ENCODE data around the gene KAT2A. TPM values are rescaled to one million over a fixed set of nuclear protein-coding genes. Genes with fewer than 3 reads are reported as not detected.

KAT2A gene
- total RNA-seq, 1 experiment from 2014 or later, result 94.7 TPM

DNA sequence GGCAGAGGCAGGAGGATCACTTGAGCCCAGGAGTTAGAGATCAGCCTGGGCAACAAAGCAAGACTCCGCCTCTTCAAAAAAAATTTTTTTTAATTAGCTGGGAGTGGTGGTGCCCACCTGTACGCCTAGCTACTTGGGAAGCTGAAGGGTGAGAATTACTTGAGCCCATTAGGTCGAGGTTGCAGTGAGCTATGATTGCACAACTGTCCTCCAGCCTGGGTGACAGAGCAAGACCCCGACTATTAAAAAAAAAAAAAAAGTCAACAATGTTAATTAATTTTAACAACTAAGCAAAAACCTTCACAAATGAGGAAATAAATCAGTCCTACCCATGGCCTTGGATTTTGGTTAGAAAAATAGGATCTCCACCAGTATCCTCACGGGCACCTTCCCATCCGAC lies 14.0 kb downstream of the KAT2A start:
- DNase-seq, result no peak
- Mint-ChIP-seq H3K4me3 (ENCODE audit: low read depth, unreplicated experiment) (no peak overlapping the region), H3K36me3 (ENCODE audit: insufficient read depth, unreplicated experiment) (peaks cover 18% of the 10 kb centered on the region), H3K4me1 (ENCODE audit: low read depth, unreplicated experiment) (peaks cover 5% of the 10 kb centered on the region), H3K27ac (ENCODE audit: unreplicated experiment) (no peak overlapping the region), H3K27me3 (ENCODE audit: unreplicated experiment) (no peaks in the 10 kb centered on the region), H3K9me3 (ENCODE audit: low read depth, unreplicated experiment) (no peaks in the 10 kb centered on the region)
- CTCF ChIA-PET, result interaction anchor here (0.6 kb wide), 1 partner anchor 152 kb away, joined by 5 read pairs; no protein-coding TSS in a partner anchor
- intact Hi-C loops (cut with micrococcal nuclease; ENCODE audit: unreplicated experiment), result no loop called here
- BruUV-seq (replicated peaks), result no TSS peak
- TF ChIP-seq, protein P1, sequence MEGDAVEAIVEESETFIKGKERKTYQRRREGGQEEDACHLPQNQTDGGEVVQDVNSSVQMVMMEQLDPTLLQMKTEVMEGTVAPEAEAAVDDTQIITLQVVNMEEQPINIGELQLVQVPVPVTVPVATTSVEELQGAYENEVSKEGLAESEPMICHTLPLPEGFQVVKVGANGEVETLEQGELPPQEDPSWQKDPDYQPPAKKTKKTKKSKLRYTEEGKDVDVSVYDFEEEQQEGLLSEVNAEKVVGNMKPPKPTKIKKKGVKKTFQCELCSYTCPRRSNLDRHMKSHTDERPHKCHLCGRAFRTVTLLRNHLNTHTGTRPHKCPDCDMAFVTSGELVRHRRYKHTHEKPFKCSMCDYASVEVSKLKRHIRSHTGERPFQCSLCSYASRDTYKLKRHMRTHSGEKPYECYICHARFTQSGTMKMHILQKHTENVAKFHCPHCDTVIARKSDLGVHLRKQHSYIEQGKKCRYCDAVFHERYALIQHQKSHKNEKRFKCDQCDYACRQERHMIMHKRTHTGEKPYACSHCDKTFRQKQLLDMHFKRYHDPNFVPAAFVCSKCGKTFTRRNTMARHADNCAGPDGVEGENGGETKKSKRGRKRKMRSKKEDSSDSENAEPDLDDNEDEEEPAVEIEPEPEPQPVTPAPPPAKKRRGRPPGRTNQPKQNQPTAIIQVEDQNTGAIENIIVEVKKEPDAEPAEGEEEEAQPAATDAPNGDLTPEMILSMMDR (IDR thresholded peaks at IDR 0.05; ENCODE audit: unreplicated experiment), result no peak

DNA sequence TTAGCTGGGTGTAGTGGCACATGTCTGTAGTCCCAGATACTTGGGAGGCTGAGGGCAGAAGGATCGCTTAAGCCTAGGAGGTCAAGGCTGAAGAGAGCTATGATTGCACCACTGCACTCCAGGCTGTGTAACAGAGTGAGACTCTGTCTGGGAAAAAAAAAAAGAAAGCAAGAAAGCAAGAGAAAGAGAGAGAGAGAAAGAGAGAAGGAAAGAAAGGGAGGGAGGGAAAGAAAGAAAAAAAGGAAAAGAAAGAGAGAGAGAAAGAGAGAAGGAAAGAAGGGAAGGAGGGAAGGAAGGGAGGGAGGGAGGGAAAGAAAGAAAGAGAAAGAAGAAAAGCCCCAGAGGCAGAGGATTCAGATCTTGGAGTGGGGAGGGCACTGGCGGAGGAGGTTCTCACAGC lies 15.2 kb downstream of the KAT2A start:
- TF ChIP-seq, protein P1 (IDR thresholded peaks at IDR 0.05; ENCODE audit: unreplicated experiment), result no peak
- no peaks in the 10 kb centered on the region for H3K4me1 Mint-ChIP-seq (ENCODE audit: low read depth, unreplicated experiment)
- no TSS peak for BruUV-seq (replicated peaks)
- no peak overlapping the region for H3K4me3 Mint-ChIP-seq (ENCODE audit: low read depth, unreplicated experiment)
- CTCF ChIA-PET, result interaction anchor here (0.7 kb wide), 1 partner anchor 345 kb away, joined by 3 read pairs; no protein-coding TSS in a partner anchor
- H3K27ac Mint-ChIP-seq (ENCODE audit: unreplicated experiment), result no peak overlapping the region
- no peaks in the 10 kb centered on the region for H3K27me3 Mint-ChIP-seq (ENCODE audit: unreplicated experiment)
- peaks cover 9% of the 10 kb centered on the region for H3K36me3 Mint-ChIP-seq (ENCODE audit: insufficient read depth, unreplicated experiment)
- intact Hi-C loops (cut with micrococcal nuclease; ENCODE audit: unreplicated experiment), result no loop called here
- no peaks in the 10 kb centered on the region for H3K9me3 Mint-ChIP-seq (ENCODE audit: low read depth, unreplicated experiment)
- no peak for DNase-seq

- no peaks in the 10 kb centered on the region for H3K9me3 Mint-ChIP-seq (ENCODE audit: low read depth, unreplicated experiment)
- CTCF ChIA-PET, result interaction anchor here (0.6 to 2.3 kb wide), 2 partner anchors 9 to 60 kb away, joined by 6 to 8 read pairs; partner anchors contain the start of gene DHX58
- H3K27ac Mint-ChIP-seq (ENCODE audit: unreplicated experiment), result no peak overlapping the region
- H3K36me3 Mint-ChIP-seq (ENCODE audit: insufficient read depth, unreplicated experiment), result no peaks in the 10 kb centered on the region
- peaks cover 3% of the 10 kb centered on the region for H3K27me3 Mint-ChIP-seq (ENCODE audit: unreplicated experiment)
- H3K4me1 Mint-ChIP-seq (ENCODE audit: low read depth, unreplicated experiment), result no peaks in the 10 kb centered on the region
- H3K4me3 Mint-ChIP-seq (ENCODE audit: low read depth, unreplicated experiment), result no peak overlapping the region
- DNase-seq, result no peak
- BruUV-seq (replicated peaks), result no TSS peak
- TF ChIP-seq, protein P1 (IDR thresholded peaks at IDR 0.05; ENCODE audit: unreplicated experiment), result no peak
- intact Hi-C loops (cut with micrococcal nuclease; ENCODE audit: unreplicated experiment), result loop anchor here (5.0 kb wide), 1 partner anchor 142 kb away; no protein-coding TSS in a partner anchor
These were observed 16.9 kb downstream of the KAT2A start for GRCh38 chr17:42104264-42104663.

DNA sequence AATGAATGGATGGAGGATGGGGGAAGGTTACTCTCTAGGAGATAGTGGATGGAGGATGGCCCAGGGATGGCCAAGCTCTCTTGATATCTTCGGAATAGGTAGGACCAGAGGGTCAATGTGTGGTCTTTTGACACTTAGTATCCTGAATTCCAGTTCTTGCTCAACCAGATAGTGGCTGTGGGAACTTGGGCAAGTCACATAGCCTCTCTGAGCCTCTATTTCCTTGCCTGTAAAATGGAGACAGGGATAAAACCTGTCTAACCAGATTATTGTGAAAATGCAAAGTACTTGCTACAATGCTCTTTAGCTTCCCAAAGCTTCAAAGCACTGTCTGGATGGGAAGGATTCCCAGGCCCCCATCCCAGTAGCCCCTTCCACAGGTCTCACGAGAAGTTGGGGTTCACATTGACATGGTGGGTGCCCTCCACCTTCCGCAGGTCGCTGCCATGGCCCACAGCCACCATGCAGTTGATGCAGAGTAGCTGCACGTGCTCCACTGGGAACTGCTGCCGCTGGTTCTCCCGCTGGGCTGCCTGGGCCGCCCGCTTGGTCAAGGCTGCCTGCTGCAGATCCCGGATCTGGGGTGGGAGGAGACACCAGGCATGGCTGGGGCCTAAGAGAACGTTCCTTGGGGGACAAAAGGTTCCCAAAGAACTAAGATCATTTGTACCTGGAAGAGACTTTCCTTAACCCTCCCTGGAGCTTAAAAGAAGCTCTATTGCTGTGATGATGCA lies 17.8 kb downstream of the KAT2A start:
- no TSS peak for BruUV-seq (replicated peaks)
- H3K9me3 Mint-ChIP-seq (ENCODE audit: low read depth, unreplicated experiment), result no peaks in the 10 kb centered on the region
- no peak overlapping the region for H3K27ac Mint-ChIP-seq (ENCODE audit: unreplicated experiment)
- H3K4me3 Mint-ChIP-seq (ENCODE audit: low read depth, unreplicated experiment), result no peak overlapping the region
- H3K27me3 Mint-ChIP-seq (ENCODE audit: unreplicated experiment), result peaks cover 11% of the 10 kb centered on the region
- DNase-seq, result no peak
- no peaks in the 10 kb centered on the region for H3K4me1 Mint-ChIP-seq (ENCODE audit: low read depth, unreplicated experiment)
- no peaks in the 10 kb centered on the region for H3K36me3 Mint-ChIP-seq (ENCODE audit: insufficient read depth, unreplicated experiment)
- intact Hi-C loops (cut with micrococcal nuclease; ENCODE audit: unreplicated experiment), result loop anchor here (5.0 kb wide), 1 partner anchor 141 kb away; no protein-coding TSS in a partner anchor
- CTCF ChIA-PET, result interaction anchor here (2.3 kb wide), 1 partner anchor 10 kb away, joined by 8 read pairs; the partner anchor contains the start of gene DHX58
- TF ChIP-seq, protein P1 (IDR thresholded peaks at IDR 0.05; ENCODE audit: unreplicated experiment), result no peak
